H1 (cell line): ENCODE results near the gene PHLDA2. TPM values are rescaled to one million over a fixed set of nuclear protein-coding genes. Genes with fewer than 3 reads are reported as not detected.

Experiments
- CTCF ChIA-PET: fragments of 300-600 bp; sonication (Branson Sonifier 250); formaldehyde crosslinking; loops from one replicate; lab custom pipeline; 2021; ENCODE audit not compliant: partially characterized antibody; lab: Charles Lee
- POLR2A ChIA-PET: fragments of 300-600 bp; sonication (Branson Sonifier 250); formaldehyde crosslinking; loops from one replicate; lab custom pipeline; 2021; ENCODE audit warnings: inconsistent platforms; ENCODE audit not compliant: partially characterized antibody; lab: Charles Lee
- DNase-seq, 2 experiments: peaks; one replicate each; pipeline versions ENCODE4 v3.0.0 to v3.0.0-alpha.2; 2010 to 2022; ENCODE audit warnings: low spot score in 2 of 2, low read depth in 1 of 2, mixed read lengths in 1 of 2
- FAIRE-seq: peaks from 2 replicates; lab custom pipeline; 2011; peaks lifted over from hg19 to GRCh38; lab: Jason Lieb, UNC
- H2AFZ ChIP-seq: 2 replicates; pipeline ENCODE4 v1.8.1; 2012; ENCODE audit warnings: low read length, inconsistent platforms
- H2AK5ac ChIP-seq: 2 replicates; pipeline ENCODE4 v1.6.1; 2013; ENCODE audit warnings: low read depth, low read length
- H2BK120ac ChIP-seq: replicated peaks from 2 replicates; pipeline ENCODE3; 2013; ENCODE audit warnings: low read depth, low read length, inconsistent platforms
- H2BK12ac ChIP-seq: 2 replicates; pipeline ENCODE4 v1.6.1; 2013; ENCODE audit warnings: low read depth, low read length
- H2BK15ac ChIP-seq: 2 replicates; pipeline ENCODE4 v1.6.1; 2013; ENCODE audit warnings: low read length
- H2BK20ac ChIP-seq: 2 replicates; pipeline ENCODE4 v1.6.1; 2013; ENCODE audit warnings: low read length
- H2BK5ac ChIP-seq: 2 replicates; pipeline ENCODE4 v1.6.1; 2013; ENCODE audit warnings: low read depth, low read length
- H3K14ac ChIP-seq: 2 replicates; pipeline ENCODE4 v1.6.1; 2013; ENCODE audit warnings: inconsistent platforms; ENCODE audit not compliant: insufficient read length
- H3K18ac ChIP-seq: 2 replicates; pipeline ENCODE4 v1.6.1; 2013; ENCODE audit warnings: low read length; ENCODE audit errors: extremely low read depth
- H3K23ac ChIP-seq: 2 replicates; pipeline ENCODE4 v1.6.1; 2013; ENCODE audit warnings: inconsistent platforms; ENCODE audit not compliant: insufficient read length
- H3K23me2 ChIP-seq: 2 replicates; pipeline ENCODE4 v1.6.1; 2013; ENCODE audit warnings: low read depth, low read length
- H3K27ac ChIP-seq: 2 replicates; pipeline ENCODE4 v1.6.1; 2011; ENCODE audit warnings: low read depth, low read length, inconsistent platforms
- H3K27me3 ChIP-seq, 4 experiments: replicated peaks in 1 of 4; 1 replicate in 1 of 4; 2 replicates in 3 of 4; pipeline versions ENCODE4 v1.6.1 to v1.8.1; 2011 to 2013; ENCODE audit warnings: low read length in 3 of 4, mild to moderate bottlenecking in 3 of 4, inconsistent platforms in 2 of 4, mixed read lengths in 2 of 4, moderate library complexity in 1 of 4; ENCODE audit not compliant: control insufficient read depth in 3 of 4, insufficient read depth in 3 of 4; ENCODE audit errors: extremely low read depth in 1 of 4
- H3K36me3 ChIP-seq, 4 experiments: 2 replicates each; pipeline versions ENCODE4 v1.6.1 to v1.8.1; 2011 to 2013; ENCODE audit warnings: mild to moderate bottlenecking in 4 of 4, low read length in 3 of 4, moderate library complexity in 2 of 4, control low read depth in 1 of 4, inconsistent platforms in 1 of 4; ENCODE audit not compliant: insufficient read depth in 4 of 4, control insufficient read depth in 2 of 4
- H3K4ac ChIP-seq: replicated peaks from 2 replicates; pipeline ENCODE3; 2013; ENCODE audit warnings: low read length, low read depth, mixed read lengths, inconsistent platforms; ENCODE audit not compliant: insufficient read length
- H3K4me1 ChIP-seq, 4 experiments: replicated peaks in 1 of 4; 1 replicate in 1 of 4; 2 replicates in 3 of 4; pipeline versions ENCODE4 v1.6.1 to v1.8.1; 2011 to 2013; ENCODE audit warnings: low read length in 3 of 4, inconsistent platforms in 2 of 4, mixed read lengths in 1 of 4; ENCODE audit not compliant: insufficient read depth in 4 of 4, control insufficient read depth in 3 of 4
- H3K4me2 ChIP-seq, 2 experiments: 2 replicates each; pipeline versions ENCODE4 v1.6.1 to v1.8.1; 2011 to 2013; ENCODE audit warnings: low read depth in 2 of 2, low read length in 2 of 2, control low read depth in 1 of 2, inconsistent platforms in 1 of 2, mild to moderate bottlenecking in 1 of 2; ENCODE audit not compliant: insufficient read depth in 1 of 2
- H3K4me3 ChIP-seq, 4 experiments: fragments of 200-600, 300-600 bp in 1 of 4; sonication (generic), shearing (Covaris generic), sonication (Bioruptor Twin) in 1 of 4; 2 replicates each; pipeline versions ENCODE4 v1.5.1 to v1.8.1; 2011 to 2016; ENCODE audit warnings: low read length in 4 of 4, low read depth in 3 of 4, control low read depth in 2 of 4, inconsistent platforms in 2 of 4, mild to moderate bottlenecking in 2 of 4, mixed read lengths in 1 of 4, moderate library complexity in 1 of 4; ENCODE audit not compliant: insufficient read depth in 2 of 4; ENCODE audit errors: extremely low read depth in 1 of 4
- H3K56ac ChIP-seq: replicated peaks from 2 replicates; pipeline ENCODE3; 2013; ENCODE audit warnings: low read depth, mild to moderate bottlenecking, mixed read lengths, low read length, inconsistent platforms; ENCODE audit not compliant: insufficient read length
- H3K79me1 ChIP-seq: 2 replicates; pipeline ENCODE4 v1.6.1; 2013; ENCODE audit warnings: low read depth, low read length, control low read depth
- H3K79me2 ChIP-seq, 2 experiments: 2 replicates each; pipeline versions ENCODE4 v1.6.1 to v1.8.1; 2012 to 2013; ENCODE audit warnings: low read length in 2 of 2, mild to moderate bottlenecking in 2 of 2, inconsistent platforms in 1 of 2; ENCODE audit not compliant: insufficient read depth in 2 of 2, control insufficient read depth in 1 of 2
- H3K9ac ChIP-seq, 4 experiments: replicated peaks in 1 of 4; 1 replicate in 1 of 4; 2 replicates in 3 of 4; pipeline versions ENCODE4 v1.6.1 to v1.8.1; 2011 to 2013; ENCODE audit warnings: low read depth in 3 of 4, low read length in 3 of 4, control low read depth in 2 of 4, mild to moderate bottlenecking in 2 of 4, moderate library complexity in 2 of 4, inconsistent platforms in 1 of 4; ENCODE audit errors: extremely low read depth in 1 of 4
- H3K9me3 ChIP-seq, 2 experiments: 2 replicates each; pipeline versions ENCODE4 v1.6.1 to v1.8.1; 2012 to 2013; ENCODE audit warnings: mild to moderate bottlenecking in 2 of 2, moderate library complexity in 2 of 2, control low read depth in 1 of 2, inconsistent platforms in 1 of 2, low read depth in 1 of 2, low read length in 1 of 2, mixed read lengths in 1 of 2; ENCODE audit not compliant: insufficient read depth in 2 of 2
- H4K20me1 ChIP-seq, 2 experiments: replicated peaks in 1 of 2; 2 replicates each; pipeline versions ENCODE3 to v1.8.1; 2011 to 2013; ENCODE audit warnings: inconsistent platforms in 2 of 2, low read length in 2 of 2, mild to moderate bottlenecking in 1 of 2; ENCODE audit not compliant: insufficient read depth in 2 of 2, control insufficient read depth in 1 of 2
- H4K5ac ChIP-seq: 2 replicates; pipeline ENCODE4 v1.6.1; 2013; ENCODE audit warnings: low read length, low read depth, mixed read lengths, inconsistent platforms; ENCODE audit not compliant: insufficient read length
- H4K8ac ChIP-seq: 2 replicates; pipeline ENCODE4 v1.8.0; 2013; ENCODE audit warnings: mild to moderate bottlenecking, moderate library complexity, low read length, inconsistent platforms; ENCODE audit not compliant: insufficient read depth; ENCODE audit errors: extremely low read depth
- H4K91ac ChIP-seq: replicated peaks from 2 replicates; pipeline ENCODE3; 2013; ENCODE audit warnings: low read length, mixed read lengths, inconsistent platforms; ENCODE audit not compliant: insufficient read length
- JUND ChIP-seq: IDR thresholded peaks from 2 replicates; pipeline ENCODE4 v1.6.1; 2011; ENCODE audit warnings: mild to moderate bottlenecking, improper control_type of control experiment, low read length
- MAFK ChIP-seq: IDR thresholded peaks from 2 replicates; pipeline ENCODE4 v1.6.1; 2012; ENCODE audit warnings: low read depth, mild to moderate bottlenecking, improper control_type of control experiment, low read length
- WGBS, 2 experiments: shearing (Covaris generic) in 1 of 2; methylation state at CpG; one replicate each; pipeline versions ENCODE4 v1.1.6 to v1.1.7; 2013 to 2015; ENCODE audit warnings: low lambda C conversion rate in 2 of 2, mixed read lengths in 2 of 2, inconsistent platforms in 1 of 2, low coverage in 1 of 2, missing lambda C conversion rate in 1 of 2; ENCODE audit not compliant: insufficient replicate concordance in 2 of 2, insufficient coverage in 1 of 2, insufficient read length in 1 of 2; ENCODE audit errors: extremely low coverage in 1 of 2, missing lambda C conversion rate in 1 of 2; 5-methylcytosine and 5-hydroxymethylcytosine counted together
- polyA plus RNA-seq, 7 experiments: library from polyadenylated mRNA; depleted of rRNA in 3 of 7; stranded (reverse) in 5 of 7; unstranded in 2 of 7; fragments of >200 nt in 5 of 7; fragments of 200-250 nt in 2 of 7; gene quantifications; 1 replicate in 5 of 7; 2 replicates in 1 of 7; 4 replicates in 1 of 7; pipeline versions ENCODE4 v1.2.1 to v1.2.3, GENCODE V29; 2011 to 2013; ENCODE audit warnings: missing spikeins in 2 of 7, mixed read lengths in 2 of 7
- total RNA-seq: library from RNA; stranded (reverse); fragmentation: NEBNext Ultra II Directional; extraction: Animal tissue kit (Norgen Biotek cat#: 25700); gene quantifications from 2 replicates; pipeline ENCODE4 v1.2.1, GENCODE V29; 2021

Gene PHLDA2
- total and polyA plus RNA-seq, 2 of the 8 experiments (the other 6 are each of a cell fraction or from before 2014, with no cell fraction given), result 5.2 to 7.6 TPM

DNA sequence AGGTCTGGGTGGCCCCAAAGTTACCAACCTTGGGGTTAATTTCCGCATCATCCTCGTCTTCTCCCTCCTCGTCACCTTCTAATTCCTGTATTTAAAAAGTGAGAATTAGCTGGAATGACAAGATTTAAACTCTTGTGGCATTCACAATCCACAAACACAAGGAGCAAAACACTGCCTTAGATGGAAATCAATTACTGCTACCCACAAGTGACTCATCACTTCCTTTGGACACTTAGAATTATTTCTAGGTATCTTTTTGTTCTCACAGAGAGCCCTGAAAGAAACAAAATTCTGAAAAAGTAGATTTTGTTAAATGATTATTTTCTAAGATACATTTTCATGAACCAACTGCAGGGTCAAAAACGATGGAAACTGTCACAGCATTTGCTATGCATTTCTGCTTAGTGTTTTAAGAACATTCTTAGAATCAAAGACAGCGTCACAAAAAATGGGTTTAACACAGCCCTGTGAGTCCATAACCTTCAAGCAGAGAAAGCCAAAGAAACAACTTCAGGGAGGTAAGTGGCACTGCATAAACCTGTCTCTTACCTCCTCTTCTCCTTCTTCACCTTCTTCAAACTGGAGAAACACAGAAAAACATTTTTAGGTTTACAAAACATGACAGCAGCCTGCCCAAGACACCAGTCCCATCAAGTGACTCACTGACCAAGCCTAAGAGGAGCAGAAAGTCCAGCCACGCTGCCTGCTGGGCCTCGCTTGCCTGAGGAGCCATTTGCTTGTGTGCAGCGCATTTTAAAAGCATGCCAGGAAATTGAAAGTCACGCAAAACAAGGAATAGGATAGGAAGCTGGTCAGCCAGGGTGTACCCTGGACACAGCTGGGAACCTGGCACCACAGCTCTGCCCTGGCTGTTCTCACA lies 22.3 kb upstream of the PHLDA2 start:
- Histone ChIP-seq H2BK5ac (no peak overlapping the region), H2AK5ac (no peak overlapping the region), H4K91ac (no peak overlapping the region), H4K8ac (no peak overlapping the region), H2BK12ac (no peak overlapping the region), H3K27me3 (no peaks in the 10 kb centered on the region), H3K4ac (no peak overlapping the region), H3K4me3 (no peak overlapping the region), H3K4me1 (peaks cover under 1 to 7% (median 3%) of the 10 kb centered on the region in 4 experiments; a peak in 5 of 7 replicates), H3K56ac (no peak overlapping the region), H2BK15ac (no peak overlapping the region), H4K5ac (no peak overlapping the region), H2BK20ac (no peak overlapping the region), H3K36me3 (peaks cover 30 to 83% (median 69%) of the 10 kb centered on the region in 4 experiments), H4K20me1 (peaks cover 21 to 36% of the 10 kb centered on the region in 2 experiments), H3K9ac (no peak overlapping the region), H3K23ac (no peak overlapping the region), H3K79me1 (peaks cover 6% of the 10 kb centered on the region), H3K27ac (no peak overlapping the region), H3K4me2 (no peak overlapping the region), H3K14ac (no peak overlapping the region), H3K18ac (no peak overlapping the region), H3K23me2 (no peaks in the 10 kb centered on the region), H3K79me2 (no peaks in the 10 kb centered on the region), H2BK120ac (no peak overlapping the region), H3K9me3 (no peaks in the 10 kb centered on the region), H2AFZ (no peak overlapping the region)
- DNase-seq (no peak), FAIRE-seq (no peak)
- no peak for TF ChIP-seq MAFK
- no peak for TF ChIP-seq JUND
- POLR2A ChIA-PET, result interaction anchor here (0.9 kb wide), 1 partner anchor 9 kb away, joined by 3 read pairs; no protein-coding TSS in a partner anchor
- WGBS, 2 experiments, result 88% methylated on average over 9 of the region's 9 CpGs; no CpG with 5 or more reads in 1 of the 2 experiments
- CTCF ChIA-PET, result interaction anchor here (0.9 to 1.8 kb wide), 4 partner anchors 9 to 70 kb away, joined by 3 to 4 read pairs (median 4); no protein-coding TSS in a partner anchor
